ENCODE data around the gene NRG3.

- no peak for TF ChIP-seq CTCF (IDR thresholded peaks at IDR 0.05)
- no peak for TF ChIP-seq POLR2AphosphoS5 (IDR thresholded peaks at IDR 0.05)
Observed at GRCh38 chr10:82597840-82598239, 722.8 kb downstream of the NRG3 start.

All from gastroesophageal sphincter (tissue), 3 donors.